Osteocyte (in vitro differentiated cells): Measurements from ENCODE around the gene TBL1X. TPM values are rescaled to one million over a fixed set of nuclear protein-coding genes. Genes with fewer than 3 reads are reported as not detected.

Source experiments
- DNase-seq: peaks from one replicate; pipeline ENCODE4 v3.0.0; 2021; ENCODE audit warnings: mixed read lengths; ENCODE audit not compliant: unreplicated experiment; ENCODE audit errors: extremely low spot score
- H3K27ac Mint-ChIP-seq: one replicate; pipeline ENCODE4 v1.8.0; 2021; ENCODE audit warnings: mild to moderate bottlenecking, mixed read lengths; ENCODE audit not compliant: unreplicated experiment
- H3K27me3 Mint-ChIP-seq: one replicate; pipeline ENCODE4 v1.8.0; 2021; ENCODE audit warnings: mixed read lengths; ENCODE audit not compliant: unreplicated experiment
- H3K36me3 Mint-ChIP-seq: one replicate; pipeline ENCODE4 v1.8.0; 2021; ENCODE audit warnings: mixed read lengths; ENCODE audit not compliant: unreplicated experiment
- H3K4me1 Mint-ChIP-seq: one replicate; pipeline ENCODE4 v1.8.0; 2021; ENCODE audit warnings: mixed read lengths; ENCODE audit not compliant: unreplicated experiment
- H3K4me3 Mint-ChIP-seq: one replicate; pipeline ENCODE4 v1.8.0; 2021; ENCODE audit warnings: mild to moderate bottlenecking, moderate library complexity, mixed read lengths; ENCODE audit not compliant: unreplicated experiment
- H3K9me3 Mint-ChIP-seq: one replicate; pipeline ENCODE4 v1.8.0; 2021; ENCODE audit warnings: mixed read lengths; ENCODE audit not compliant: unreplicated experiment
- total RNA-seq: library from RNA; stranded (reverse); gene quantifications from 2 replicates; pipeline ENCODE4 v1.2.1, GENCODE V29; 2021
- TF ChIP-seq, protein P1 (sequence below): fragments of 200-600 bp; sonication (generic); IDR thresholded peaks from 2 replicates; pipeline ENCODE4 v1.5.0; 2021; ENCODE audit warnings: antibody characterized with exemption, mild to moderate bottlenecking, moderate library complexity

The TBL1X gene
- total RNA-seq, 1 donor from 2014 or later = 35.3 TPM

DNA sequence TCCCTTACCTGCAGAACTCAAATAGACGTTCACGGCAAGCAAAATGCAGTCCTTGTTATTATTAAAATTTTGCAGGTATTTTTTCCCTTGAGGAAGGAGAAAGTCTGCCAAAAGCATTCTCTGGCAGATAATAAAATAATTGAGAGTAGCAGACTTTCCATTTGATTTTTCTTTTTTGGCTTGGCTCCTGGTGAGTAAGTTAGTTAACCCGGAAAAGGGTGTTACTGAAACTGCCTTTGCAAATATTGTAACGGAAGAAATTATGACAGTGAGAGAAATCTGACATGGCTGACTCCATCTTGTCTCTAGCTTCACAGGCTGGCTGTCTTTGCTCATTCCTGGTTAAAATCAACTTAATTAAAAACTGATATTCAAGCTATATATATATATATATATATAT lies 200.3 kb downstream of the TBL1X start:
- TF ChIP-seq, protein P1, sequence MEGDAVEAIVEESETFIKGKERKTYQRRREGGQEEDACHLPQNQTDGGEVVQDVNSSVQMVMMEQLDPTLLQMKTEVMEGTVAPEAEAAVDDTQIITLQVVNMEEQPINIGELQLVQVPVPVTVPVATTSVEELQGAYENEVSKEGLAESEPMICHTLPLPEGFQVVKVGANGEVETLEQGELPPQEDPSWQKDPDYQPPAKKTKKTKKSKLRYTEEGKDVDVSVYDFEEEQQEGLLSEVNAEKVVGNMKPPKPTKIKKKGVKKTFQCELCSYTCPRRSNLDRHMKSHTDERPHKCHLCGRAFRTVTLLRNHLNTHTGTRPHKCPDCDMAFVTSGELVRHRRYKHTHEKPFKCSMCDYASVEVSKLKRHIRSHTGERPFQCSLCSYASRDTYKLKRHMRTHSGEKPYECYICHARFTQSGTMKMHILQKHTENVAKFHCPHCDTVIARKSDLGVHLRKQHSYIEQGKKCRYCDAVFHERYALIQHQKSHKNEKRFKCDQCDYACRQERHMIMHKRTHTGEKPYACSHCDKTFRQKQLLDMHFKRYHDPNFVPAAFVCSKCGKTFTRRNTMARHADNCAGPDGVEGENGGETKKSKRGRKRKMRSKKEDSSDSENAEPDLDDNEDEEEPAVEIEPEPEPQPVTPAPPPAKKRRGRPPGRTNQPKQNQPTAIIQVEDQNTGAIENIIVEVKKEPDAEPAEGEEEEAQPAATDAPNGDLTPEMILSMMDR = no peak
- peaks cover 47% of the 10 kb centered on the region for H3K4me1 Mint-ChIP-seq
- H3K9me3 Mint-ChIP-seq = peaks cover 7% of the 10 kb centered on the region
- no peaks in the 10 kb centered on the region for H3K27me3 Mint-ChIP-seq
- no peak overlapping the region for H3K4me3 Mint-ChIP-seq
- H3K36me3 Mint-ChIP-seq = peaks cover 1% of the 10 kb centered on the region
- DNase-seq = no peak
- H3K27ac Mint-ChIP-seq = peak overlapping the region; percentile 16

DNA sequence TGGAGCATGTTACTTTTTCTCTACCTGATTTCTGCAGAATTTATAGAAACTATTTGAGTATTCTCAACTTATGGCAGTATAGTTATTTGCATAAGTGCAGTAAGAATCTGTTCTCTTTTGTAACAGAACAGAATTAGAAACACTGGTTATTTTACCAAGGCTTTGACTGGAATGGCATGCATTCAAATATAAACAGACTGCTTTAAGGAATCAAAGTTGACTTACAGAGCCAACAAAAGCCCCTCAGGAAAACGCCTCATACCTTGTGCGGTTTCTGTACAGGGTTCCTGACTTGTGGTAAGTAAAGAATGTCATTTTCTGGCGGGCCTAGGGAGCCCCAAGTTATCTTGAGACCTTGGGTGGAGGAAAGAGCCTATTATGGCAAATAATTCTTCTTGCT lies 203.7 kb downstream of the TBL1X start:
- no peaks in the 10 kb centered on the region for H3K27me3 Mint-ChIP-seq
- TF ChIP-seq, protein P1 = no peak
- H3K9me3 Mint-ChIP-seq = peaks cover 7% of the 10 kb centered on the region
- peak overlapping the region; percentile 69 for H3K27ac Mint-ChIP-seq
- peaks cover 12% of the 10 kb centered on the region for H3K36me3 Mint-ChIP-seq
- H3K4me3 Mint-ChIP-seq = no peak overlapping the region
- peaks cover 53% of the 10 kb centered on the region for H3K4me1 Mint-ChIP-seq
- DNase-seq = no peak

DNA sequence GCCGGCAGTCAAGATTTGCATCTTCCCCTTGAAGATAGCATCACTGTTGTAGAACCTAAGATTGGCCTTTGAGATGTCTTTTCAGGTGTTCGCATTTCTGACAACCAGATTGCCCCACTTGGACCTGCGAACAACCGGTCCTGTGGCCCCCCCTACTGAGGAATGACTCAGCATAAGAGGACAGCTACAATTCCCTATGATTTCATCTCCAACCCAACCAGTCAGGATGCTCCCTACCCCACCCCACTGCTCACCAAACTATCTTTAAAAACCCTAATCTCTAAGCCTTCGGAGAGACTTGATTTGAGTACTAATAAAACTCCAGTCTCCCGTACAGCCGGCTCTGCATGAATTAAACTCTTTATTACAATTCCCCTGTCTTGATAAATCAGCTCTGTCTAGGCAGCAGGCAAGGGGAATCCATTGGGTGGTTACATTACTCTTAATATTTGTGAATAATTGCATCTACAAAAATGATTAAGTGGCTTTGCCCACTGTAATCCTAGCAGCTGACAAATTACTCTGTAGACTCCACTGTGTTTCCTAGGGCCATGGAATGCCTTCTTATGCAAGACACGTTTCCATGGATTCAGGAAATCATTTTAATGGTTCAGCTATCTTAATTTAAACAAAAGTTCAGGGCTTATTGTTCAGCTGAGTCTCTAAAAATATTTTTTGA lies 205.4 kb downstream of the TBL1X start:
- H3K27me3 Mint-ChIP-seq = no peaks in the 10 kb centered on the region
- TF ChIP-seq, protein P1 = no peak
- no peak for DNase-seq
- H3K27ac Mint-ChIP-seq = peak overlapping the region; percentile 58
- H3K36me3 Mint-ChIP-seq = peaks cover 12% of the 10 kb centered on the region
- peaks cover 10% of the 10 kb centered on the region for H3K9me3 Mint-ChIP-seq
- H3K4me1 Mint-ChIP-seq = peaks cover 48% of the 10 kb centered on the region
- H3K4me3 Mint-ChIP-seq = no peak overlapping the region

DNA sequence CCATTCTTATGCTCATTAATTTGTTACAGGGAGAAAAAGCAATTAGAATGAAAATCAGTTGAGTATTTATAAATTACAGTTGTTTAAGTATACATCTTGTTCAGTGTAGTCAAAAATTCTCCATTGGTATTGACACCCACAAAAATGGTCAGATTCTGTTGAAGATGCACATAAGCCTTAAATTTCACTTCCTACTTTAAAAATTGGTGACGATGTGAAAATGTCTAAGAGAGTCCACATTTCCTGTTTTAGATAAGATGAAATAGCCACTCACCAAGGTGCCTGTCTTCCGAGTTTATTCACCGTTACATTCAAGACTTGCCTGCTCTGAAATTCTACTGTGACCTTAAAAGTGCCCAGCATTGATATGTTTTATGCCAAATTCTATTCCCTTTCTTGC lies 207.1 kb downstream of the TBL1X start:
- Mint-ChIP-seq H3K36me3 (peaks cover 10% of the 10 kb centered on the region), H3K4me3 (no peak overlapping the region), H3K27me3 (no peaks in the 10 kb centered on the region), H3K27ac (no peak overlapping the region), H3K4me1 (peaks cover 40% of the 10 kb centered on the region), H3K9me3 (peaks cover 3% of the 10 kb centered on the region)
- no peak for DNase-seq
- TF ChIP-seq, protein P1 = no peak

DNA sequence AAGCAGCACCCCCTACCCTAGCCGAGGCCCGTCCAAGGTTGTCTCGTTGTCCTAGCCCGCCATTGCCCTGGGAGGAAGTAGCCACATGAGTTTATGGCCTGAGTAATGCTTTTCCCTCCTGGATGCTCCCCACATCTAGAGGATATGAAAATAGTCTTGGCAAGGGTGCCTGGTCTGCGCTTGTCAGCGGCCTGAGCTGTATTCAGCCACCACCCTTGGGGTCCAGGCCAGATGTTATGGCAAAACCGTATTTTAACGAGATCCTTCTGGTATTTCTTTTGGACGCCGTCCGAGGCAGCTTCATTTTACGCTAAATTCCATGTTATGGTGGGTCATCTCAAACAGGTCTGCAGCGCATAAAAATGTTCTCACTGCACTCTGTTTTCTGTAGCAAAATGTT lies 211.4 kb downstream of the TBL1X start:
- no peak overlapping the region for H3K27ac Mint-ChIP-seq
- H3K36me3 Mint-ChIP-seq = peaks cover 12% of the 10 kb centered on the region
- no peaks in the 10 kb centered on the region for H3K27me3 Mint-ChIP-seq
- TF ChIP-seq, protein P1 = no peak
- DNase-seq = no peak
- no peak overlapping the region for H3K4me3 Mint-ChIP-seq
- H3K4me1 Mint-ChIP-seq = peaks cover 5% of the 10 kb centered on the region
- H3K9me3 Mint-ChIP-seq = peaks cover 11% of the 10 kb centered on the region
